H1 (cell line): ENCODE results near the gene TPRX1.

Experiments
- CTCF ChIP-seq, 3 experiments: IDR thresholded peaks; 1 replicate in 2 of 3; 2 replicates in 1 of 3; pipeline versions ENCODE4 v1.5.1 to v1.6.1; 2011; ENCODE audit warnings: low read length in 3 of 3, mild to moderate bottlenecking in 3 of 3, inconsistent platforms in 2 of 3, low read depth in 1 of 3, moderate library complexity in 1 of 3; ENCODE audit not compliant: insufficient read depth in 1 of 3; ENCODE audit errors: control extremely low read depth in 1 of 3
- GTF2F1 ChIP-seq: IDR thresholded peaks from 2 replicates; pipeline ENCODE4 v1.6.1; 2012; ENCODE audit warnings: low read depth, low read length, improper control_type of control experiment, borderline replicate concordance
- HDAC2 ChIP-seq, 2 experiments: fragments of 300-600 bp in 1 of 2; sonication (generic) in 1 of 2; IDR thresholded peaks; 2 replicates each; pipeline ENCODE4 v1.6.1; 2011 to 2012; ENCODE audit warnings: low read depth in 2 of 2, low read length in 2 of 2, mild to moderate bottlenecking in 2 of 2, moderate library complexity in 2 of 2, borderline replicate concordance in 1 of 2, inconsistent platforms in 1 of 2
- POLR2A ChIP-seq, 2 experiments: IDR thresholded peaks; 1 replicate in 1 of 2; 2 replicates in 1 of 2; pipeline ENCODE4 v1.6.1; 2011; ENCODE audit warnings: low read depth in 2 of 2, low read length in 2 of 2, mild to moderate bottlenecking in 2 of 2; ENCODE audit errors: control extremely low read depth in 1 of 2

GRCh38 chr19:47768604-47769003 lies 35.7 kb downstream of the TPRX1 start:
- TF ChIP-seq CTCF (IDR thresholded peaks at IDR 0.05; ENCODE audit: control extremely low read depth in 1 of 3, insufficient read depth in 1 of 3, low read depth in 1 of 3, low read length in 3 of 3) (no peak), HDAC2 (IDR thresholded peaks at IDR 0.05; ENCODE audit: borderline replicate concordance in 1 of 2, low read depth in 2 of 2, low read length in 2 of 2) (no peak), POLR2A (IDR thresholded peaks at IDR 0.05; ENCODE audit: control extremely low read depth in 1 of 2, low read depth in 2 of 2, low read length in 2 of 2) (no peak), GTF2F1 (no peak)
